Measurements from ENCODE around the gene KIF26A. TPM values are rescaled to one million over a fixed set of nuclear protein-coding genes. Genes with fewer than 3 reads are reported as not detected.

Gene KIF26A
- total and polyA plus RNA-seq, 2 of the 4 experiments (the other 2 are of a cell fraction), result not detected

DNA sequence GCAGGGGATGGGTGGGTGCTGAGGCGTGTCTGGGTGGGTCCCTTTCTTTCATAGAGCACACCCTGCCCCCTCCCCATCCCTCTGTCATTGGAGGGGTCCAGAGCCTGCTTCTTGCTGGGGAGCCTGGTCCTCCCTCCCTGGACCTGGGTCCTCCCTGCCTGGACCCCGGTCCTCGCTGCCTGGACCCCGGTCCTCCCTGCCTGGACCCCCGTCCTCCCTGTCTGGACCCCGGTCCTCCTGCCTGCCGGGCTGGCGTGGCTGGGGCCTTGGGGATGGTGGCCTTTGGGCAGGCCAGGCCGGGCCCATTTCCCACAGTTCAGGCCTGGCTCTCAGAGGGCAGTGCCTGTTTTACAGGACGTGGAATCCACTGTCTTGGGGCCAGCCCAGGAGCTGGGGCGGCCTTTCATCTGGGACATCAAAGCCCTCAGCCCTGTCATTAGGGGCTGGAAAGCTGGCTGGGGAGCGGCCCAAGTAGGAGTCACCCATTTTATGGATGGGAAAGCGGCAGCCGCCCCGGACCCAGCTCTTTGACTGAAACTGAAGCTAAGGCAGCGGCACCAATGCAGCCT is 44.6 kb downstream of the KIF26A start:
- H3K4me2 ChIP-seq (ENCODE audit: low read depth, low read length), result no peak overlapping the region
- TF ChIP-seq RAD21 (IDR thresholded peaks at IDR 0.05; ENCODE audit: low read length) (no peak), CHD1 (IDR thresholded peaks at IDR 0.05; ENCODE audit: low read depth, low read length) (no peak), NFE2L2 (IDR thresholded peaks at IDR 0.05; ENCODE audit: low read depth, low read length) (no peak), RCOR1 (IDR thresholded peaks at IDR 0.05; ENCODE audit: insufficient replicate concordance, low read length) (no peak), MXI1 (IDR thresholded peaks at IDR 0.05; ENCODE audit: borderline replicate concordance, low read depth, low read length) (no peak), CEBPB (IDR thresholded peaks at IDR 0.05; ENCODE audit: low read depth, low read length) (no peak), SMC3 (IDR thresholded peaks at IDR 0.05; ENCODE audit: low read depth, low read length) (no peak), BHLHE40 (IDR thresholded peaks at IDR 0.05; ENCODE audit: low read depth, low read length) (no peak), POLR2A (IDR thresholded peaks at IDR 0.05; ENCODE audit: low read depth, low read length) (no peak), FOS (IDR thresholded peaks at IDR 0.05; ENCODE audit: low read depth, low read length) (no peak), MAFK (IDR thresholded peaks at IDR 0.05; ENCODE audit: low read depth, low read length) (no peak), MAZ (IDR thresholded peaks at IDR 0.05; ENCODE audit: borderline replicate concordance, low read depth, low read length) (no peak), RFX5 (IDR thresholded peaks at IDR 0.05; ENCODE audit: low read depth, low read length) (no peak)
- TF ChIP-seq, protein P1, sequence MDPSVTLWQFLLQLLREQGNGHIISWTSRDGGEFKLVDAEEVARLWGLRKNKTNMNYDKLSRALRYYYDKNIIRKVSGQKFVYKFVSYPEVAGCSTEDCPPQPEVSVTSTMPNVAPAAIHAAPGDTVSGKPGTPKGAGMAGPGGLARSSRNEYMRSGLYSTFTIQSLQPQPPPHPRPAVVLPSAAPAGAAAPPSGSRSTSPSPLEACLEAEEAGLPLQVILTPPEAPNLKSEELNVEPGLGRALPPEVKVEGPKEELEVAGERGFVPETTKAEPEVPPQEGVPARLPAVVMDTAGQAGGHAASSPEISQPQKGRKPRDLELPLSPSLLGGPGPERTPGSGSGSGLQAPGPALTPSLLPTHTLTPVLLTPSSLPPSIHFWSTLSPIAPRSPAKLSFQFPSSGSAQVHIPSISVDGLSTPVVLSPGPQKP (IDR thresholded peaks at IDR 0.05; ENCODE audit: borderline replicate concordance, low read depth, low read length), result no peak
- TF ChIP-seq, protein P2, sequence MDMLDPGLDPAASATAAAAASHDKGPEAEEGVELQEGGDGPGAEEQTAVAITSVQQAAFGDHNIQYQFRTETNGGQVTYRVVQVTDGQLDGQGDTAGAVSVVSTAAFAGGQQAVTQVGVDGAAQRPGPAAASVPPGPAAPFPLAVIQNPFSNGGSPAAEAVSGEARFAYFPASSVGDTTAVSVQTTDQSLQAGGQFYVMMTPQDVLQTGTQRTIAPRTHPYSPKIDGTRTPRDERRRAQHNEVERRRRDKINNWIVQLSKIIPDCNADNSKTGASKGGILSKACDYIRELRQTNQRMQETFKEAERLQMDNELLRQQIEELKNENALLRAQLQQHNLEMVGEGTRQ (IDR thresholded peaks at IDR 0.05; ENCODE audit: low read depth, low read length), result no peak
- TF ChIP-seq, protein P3, sequence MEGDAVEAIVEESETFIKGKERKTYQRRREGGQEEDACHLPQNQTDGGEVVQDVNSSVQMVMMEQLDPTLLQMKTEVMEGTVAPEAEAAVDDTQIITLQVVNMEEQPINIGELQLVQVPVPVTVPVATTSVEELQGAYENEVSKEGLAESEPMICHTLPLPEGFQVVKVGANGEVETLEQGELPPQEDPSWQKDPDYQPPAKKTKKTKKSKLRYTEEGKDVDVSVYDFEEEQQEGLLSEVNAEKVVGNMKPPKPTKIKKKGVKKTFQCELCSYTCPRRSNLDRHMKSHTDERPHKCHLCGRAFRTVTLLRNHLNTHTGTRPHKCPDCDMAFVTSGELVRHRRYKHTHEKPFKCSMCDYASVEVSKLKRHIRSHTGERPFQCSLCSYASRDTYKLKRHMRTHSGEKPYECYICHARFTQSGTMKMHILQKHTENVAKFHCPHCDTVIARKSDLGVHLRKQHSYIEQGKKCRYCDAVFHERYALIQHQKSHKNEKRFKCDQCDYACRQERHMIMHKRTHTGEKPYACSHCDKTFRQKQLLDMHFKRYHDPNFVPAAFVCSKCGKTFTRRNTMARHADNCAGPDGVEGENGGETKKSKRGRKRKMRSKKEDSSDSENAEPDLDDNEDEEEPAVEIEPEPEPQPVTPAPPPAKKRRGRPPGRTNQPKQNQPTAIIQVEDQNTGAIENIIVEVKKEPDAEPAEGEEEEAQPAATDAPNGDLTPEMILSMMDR (conservative IDR thresholded peaks at IDR 0.05; ENCODE audit: low read depth, low read length), result no peak
- POLR2A ChIA-PET (ENCODE audit: unreplicated experiment), result no interaction called here
- CTCF ChIA-PET, result no interaction called here
- no peak overlapping the region for H3K23ac ChIP-seq (ENCODE audit: low read depth, low read length)
- intact Hi-C loops (cut with micrococcal nuclease) (no loop called here), in situ Hi-C loops (cut with MboI; ENCODE audit: low sequenced_read_pairs) (no loop called here), dilution Hi-C loops (cut with HindIII; ENCODE audit: low sequenced_read_pairs, unreplicated experiment) (no loop called here)
- no peaks in the 10 kb centered on the region for H3K9me1 ChIP-seq (ENCODE audit: insufficient read depth, low read length)
- no peak overlapping the region for H2BK20ac ChIP-seq (ENCODE audit: low read depth, low read length)
- ATAC-seq (ENCODE audit: low read depth) (no peak), DNase-seq (no peak)
- no peak overlapping the region for H4K8ac ChIP-seq (ENCODE audit: low read depth in 2 of 2, low read length in 2 of 2)
- H4K91ac ChIP-seq (ENCODE audit: insufficient read depth, low read depth, low read length), result no peak overlapping the region
- H3K18ac ChIP-seq (ENCODE audit: low read depth, low read length), result no peak overlapping the region
- no peak overlapping the region for H3K4me3 ChIP-seq (ENCODE audit: insufficient read depth, low read depth, low read length)
- no peak overlapping the region for H2AK9ac ChIP-seq (replicated peaks; ENCODE audit: low read depth, low read length, poor library complexity)
- H3K27me3 ChIP-seq (ENCODE audit: control insufficient read depth, insufficient read depth, low read length), result no peaks in the 10 kb centered on the region
- no peak overlapping the region for H3K14ac ChIP-seq (replicated peaks; ENCODE audit: low read depth, low read length)
- H2AK5ac ChIP-seq (ENCODE audit: low read depth, low read length), result no peak overlapping the region
- no peak overlapping the region for H3K9ac ChIP-seq (ENCODE audit: low read depth, low read length)
- no peak overlapping the region for H2AFZ ChIP-seq (replicated peaks; ENCODE audit: low read length, poor library complexity)
- H3K79me1 ChIP-seq (ENCODE audit: low read depth in 1 of 2, low read length in 2 of 2), result no peaks in the 10 kb centered on the region
- no peaks in the 10 kb centered on the region for H3K36me3 ChIP-seq (ENCODE audit: control insufficient read depth, insufficient read depth, low read length)
- no peak overlapping the region for H4K5ac ChIP-seq (ENCODE audit: low read depth, low read length)
- H3K4me1 ChIP-seq (ENCODE audit: control insufficient read depth, insufficient read depth, low read length), result no peaks in the 10 kb centered on the region
- no peak overlapping the region for H3K4ac ChIP-seq (ENCODE audit: low read depth, low read length)
- no peak overlapping the region for H3K56ac ChIP-seq (ENCODE audit: extremely low read depth, insufficient read depth, low read length)
- H2BK5ac ChIP-seq (ENCODE audit: low read depth, low read length, poor library complexity, severe bottlenecking), result no peak overlapping the region
- BruUV-seq (replicated peaks), result no TSS peak
- H3K9me3 ChIP-seq (ENCODE audit: control insufficient read depth, insufficient read depth, low read length), result peaks cover 9% of the 10 kb centered on the region; the same call in 1 of the 2 replicates
- H2BK15ac ChIP-seq (ENCODE audit: low read depth, low read length), result no peak overlapping the region
- H2BK120ac ChIP-seq (ENCODE audit: low read depth, low read length), result no peak overlapping the region
- H4K20me1 ChIP-seq (ENCODE audit: insufficient read depth, low read length), result no peaks in the 10 kb centered on the region
- no peak overlapping the region for H3K27ac ChIP-seq (ENCODE audit: insufficient read depth, low read length)
- WGBS, 2 experiments (ENCODE audit: extremely low coverage in 2 of 2, insufficient read length in 1 of 2), result 62% methylated on average over 4 of the region's 16 CpGs; no CpG with 5 or more reads in 1 of the 2 experiments

Data from IMR-90 (cell line).